ENCODE measurements around the gene KCMF1. TPM values are rescaled to one million over a fixed set of nuclear protein-coding genes. Genes with fewer than 3 reads are reported as not detected.
A peak's percentile ranks its signal among the peaks of the same experiment; 100 is the strongest.

The KCMF1 gene
- total and polyA plus RNA-seq, 2 of the 13 experiments (the other 11 are each of a cell fraction or from before 2014, with no cell fraction given) = 62.1 to 116 TPM

- TF ChIP-seq EP300 (IDR thresholded peaks at IDR 0.05; ENCODE audit: low read depth in 2 of 2, low read length in 2 of 2) = no peak
- no peak for TF ChIP-seq EP300 (CRISPR knock-in tag; IDR thresholded peaks at IDR 0.05; ENCODE audit: borderline replicate concordance)
- no peak for TF ChIP-seq DRAP1 (CRISPR knock-in tag; IDR thresholded peaks at IDR 0.05)
- TF ChIP-seq ZNF547 (CRISPR knock-in tag; IDR thresholded peaks at IDR 0.05) = no peak
Observed at GRCh38 chr2:85085563-85085962, 114.6 kb downstream of the KCMF1 start (continued).

GRCh38 chr2:85087541-85087940 lies 116.6 kb downstream of the KCMF1 start:
- no peak overlapping the region for H3K27ac ChIP-seq (ENCODE audit: extremely low read length, insufficient read depth, low read length)
- no peak overlapping the region for H2AFZ ChIP-seq (ENCODE audit: low read length)
- H3K9ac ChIP-seq (ENCODE audit: insufficient read depth, low read depth, low read length) = no peak overlapping the region
- no peaks in the 10 kb centered on the region for H3K4me1 ChIP-seq (ENCODE audit: insufficient read depth, low read length)
- H4K20me1 ChIP-seq (ENCODE audit: insufficient read depth, low read length) = no peaks in the 10 kb centered on the region
- DNase-seq (ENCODE audit: low spot score) (no peak), FAIRE-seq (no peak), ATAC-seq (no peak)
- intact Hi-C loops (cut with micrococcal nuclease; ENCODE audit: unreplicated experiment) (no loop called here), in situ Hi-C loops (cut with HindIII; ENCODE audit: extremely low pct_ligation_motif_present, low pct_unique_long_range_greater_than_20kb) (no loop called here)
- WGBS (ENCODE audit: low lambda C conversion rate) = 6% methylated on average over 5 of the region's 5 CpGs
- H3K4me3 ChIP-seq (replicated peaks in 1 of 3; ENCODE audit: insufficient read depth in 1 of 3, low read depth in 2 of 3, low read length in 3 of 3) = no peak overlapping the region
- H3K36me3 ChIP-seq (replicated peaks in 1 of 2; ENCODE audit: control insufficient read depth in 1 of 2, insufficient read depth in 2 of 2, low read length in 2 of 2) = no peaks in the 10 kb centered on the region
- H3K9me3 ChIP-seq (ENCODE audit: low read length) = no peaks in the 10 kb centered on the region
- POLR2A ChIA-PET = no interaction called here
- no peak overlapping the region for H3K4me2 ChIP-seq (ENCODE audit: low read depth, low read length)
- H3K79me2 ChIP-seq (ENCODE audit: insufficient read depth, low read length) = no peaks in the 10 kb centered on the region
- no TSS peak for BruUV-seq (replicated peaks)
- CTCF ChIA-PET (ENCODE audit: low intra/inter-chr PET ratio, low total read pairs) = no interaction called here
- H3K27me3 ChIP-seq (ENCODE audit: control insufficient read depth in 1 of 2, insufficient read depth in 2 of 2, low read length in 2 of 2) = peaks cover 4 to 22% of the 10 kb centered on the region in 2 experiments; a peak in 4 of 5 replicates
- TF ChIP-seq ZNF354B (CRISPR knock-in tag; IDR thresholded peaks at IDR 0.05) (no peak), ZNF317 (CRISPR knock-in tag; IDR thresholded peaks at IDR 0.05) (peak; percentile 90), PBX3 (CRISPR knock-in tag; IDR thresholded peaks at IDR 0.05; ENCODE audit: borderline replicate concordance) (no peak)
